Measurements from ENCODE around the gene OR2L8.

Gene OR2L8

DNA sequence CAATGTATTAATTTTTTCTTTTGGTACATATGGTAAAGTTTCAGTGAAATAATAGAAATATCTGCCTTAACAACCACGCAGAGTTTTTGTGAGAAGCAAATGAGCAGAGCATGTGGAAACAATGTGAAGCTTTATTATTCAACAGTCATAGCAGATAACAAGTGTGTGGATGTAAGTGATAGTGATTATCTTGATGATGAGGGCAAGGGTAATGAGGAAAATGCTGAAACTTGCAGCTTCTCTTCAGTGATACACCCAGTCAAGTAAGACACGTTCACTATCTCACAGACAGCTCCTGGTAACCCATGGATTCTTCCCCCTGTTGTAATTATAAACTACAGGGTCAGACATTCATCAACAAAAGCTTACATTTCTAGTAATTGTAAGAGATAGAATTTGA, 50.2 kb downstream of the OR2L8 start:
- DNase-seq = no peak

Data from NCI-H1092 treated with DMSO at 0.1 percent for 48 hours (cell line).